GM19372 (cell line): ENCODE measurements around the gene ARHGEF39.

Experiments used
- ATAC-seq: cut with Tn5 transposase; IDR thresholded peaks from one replicate; pipeline ENCODE4 v1.9.1; 2021; ENCODE audit warnings: mild to moderate bottlenecking, low read depth, moderate library complexity; ENCODE audit not compliant: unreplicated experiment

The ARHGEF39 gene

GRCh38 chr9:35679091-35679490 is 14.1 kb upstream of the ARHGEF39 start:
- ATAC-seq = no peak

DNA sequence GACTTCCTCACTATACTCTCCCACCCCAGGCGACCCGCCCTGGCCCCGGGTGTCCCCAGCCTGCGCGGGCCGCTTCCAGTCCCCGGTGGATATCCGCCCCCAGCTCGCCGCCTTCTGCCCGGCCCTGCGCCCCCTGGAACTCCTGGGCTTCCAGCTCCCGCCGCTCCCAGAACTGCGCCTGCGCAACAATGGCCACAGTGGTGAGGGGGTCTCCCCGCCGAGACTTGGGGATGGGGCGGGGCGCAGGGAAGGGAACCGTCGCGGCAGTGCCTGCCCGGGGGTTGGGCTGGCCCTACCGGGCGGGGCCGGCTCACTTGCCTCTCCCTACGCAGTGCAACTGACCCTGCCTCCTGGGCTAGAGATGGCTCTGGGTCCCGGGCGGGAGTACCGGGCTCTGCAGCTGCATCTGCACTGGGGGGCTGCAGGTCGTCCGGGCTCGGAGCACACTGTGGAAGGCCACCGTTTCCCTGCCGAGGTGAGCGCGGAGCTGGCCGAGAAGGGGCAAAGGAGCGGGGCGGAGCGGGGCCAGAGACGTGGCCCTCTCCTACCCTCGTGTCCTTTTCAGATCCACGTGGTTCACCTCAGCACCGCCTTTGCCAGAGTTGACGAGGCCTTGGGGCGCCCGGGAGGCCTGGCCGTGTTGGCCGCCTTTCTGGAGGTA is 10.9 kb upstream of the ARHGEF39 start:
- no peak for ATAC-seq

GRCh38 chr9:35675204-35675603 is 10.2 kb upstream of the ARHGEF39 start:
- no peak for ATAC-seq

DNA sequence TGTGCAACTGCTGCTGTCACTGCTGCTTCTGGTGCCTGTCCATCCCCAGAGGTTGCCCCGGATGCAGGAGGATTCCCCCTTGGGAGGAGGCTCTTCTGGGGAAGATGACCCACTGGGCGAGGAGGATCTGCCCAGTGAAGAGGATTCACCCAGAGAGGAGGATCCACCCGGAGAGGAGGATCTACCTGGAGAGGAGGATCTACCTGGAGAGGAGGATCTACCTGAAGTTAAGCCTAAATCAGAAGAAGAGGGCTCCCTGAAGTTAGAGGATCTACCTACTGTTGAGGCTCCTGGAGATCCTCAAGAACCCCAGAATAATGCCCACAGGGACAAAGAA is 9.0 kb upstream of the ARHGEF39 start:
- no peak for ATAC-seq

- no peak for ATAC-seq
Observed at GRCh38 chr9:35673132-35674024, 8.4 kb upstream of the ARHGEF39 start, which contains the start of gene CA9. TSS of gene CA9 (plus strand) at chr9:35673928. CDS start at chr9:35673960, 32 bp downstream.

DNA sequence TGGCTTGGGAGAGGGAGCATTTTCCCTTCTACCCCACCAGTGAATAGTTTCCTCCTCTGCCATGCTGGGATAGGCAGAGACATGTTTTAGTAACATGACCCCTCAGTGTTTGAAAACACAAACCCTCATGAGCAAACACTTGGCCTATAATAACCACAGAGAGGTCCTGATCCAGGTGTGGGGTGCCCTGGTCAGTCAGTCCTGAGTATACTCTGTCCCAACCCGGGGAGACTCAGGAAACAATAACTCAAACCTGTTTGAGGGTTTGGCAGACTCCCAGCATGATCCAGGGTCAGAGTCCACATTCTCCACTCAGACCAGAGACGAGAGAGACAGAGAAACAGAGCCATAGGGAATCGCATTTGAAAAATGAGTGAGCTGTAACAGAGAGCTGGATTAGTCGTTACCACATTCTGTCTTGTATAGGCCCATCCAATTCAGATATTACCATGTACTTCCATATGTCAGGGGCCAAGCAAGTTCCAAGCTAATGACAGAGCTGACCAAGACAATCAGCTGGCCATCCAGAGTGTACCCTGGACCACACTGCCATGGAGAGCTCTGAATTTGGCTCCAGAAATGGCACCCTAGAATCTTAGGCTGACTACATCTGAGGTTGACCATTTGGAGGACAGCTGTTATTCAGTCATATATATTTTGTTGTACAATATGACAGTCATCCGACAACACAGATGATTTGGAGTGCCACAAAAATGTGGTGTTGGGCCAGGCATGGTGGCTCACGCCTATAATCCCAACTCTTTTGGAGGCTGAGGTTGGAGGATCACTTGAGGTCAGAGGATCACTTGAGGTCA is 4.5 kb upstream of the ARHGEF39 start:
- no peak for ATAC-seq

DNA sequence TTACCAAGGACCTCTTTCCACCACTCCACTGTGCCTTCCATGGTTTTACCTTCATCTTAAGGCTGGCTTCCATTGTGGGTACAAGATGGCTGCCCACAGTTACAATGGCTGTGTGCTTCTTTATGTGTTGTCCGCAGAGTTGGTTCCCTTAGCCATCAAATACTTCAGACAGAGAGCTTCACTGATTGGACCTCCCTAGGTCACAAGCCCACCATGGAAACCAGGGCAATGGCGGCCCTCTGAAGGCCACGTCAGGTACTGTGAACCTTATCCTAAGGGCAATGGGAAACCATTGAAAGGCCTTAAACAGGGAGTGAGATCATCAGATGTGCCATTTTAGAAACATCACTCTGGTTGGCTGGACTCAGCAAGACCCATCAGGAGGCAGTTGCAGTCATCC is 2.9 kb upstream of the ARHGEF39 start:
- no peak for ATAC-seq

DNA sequence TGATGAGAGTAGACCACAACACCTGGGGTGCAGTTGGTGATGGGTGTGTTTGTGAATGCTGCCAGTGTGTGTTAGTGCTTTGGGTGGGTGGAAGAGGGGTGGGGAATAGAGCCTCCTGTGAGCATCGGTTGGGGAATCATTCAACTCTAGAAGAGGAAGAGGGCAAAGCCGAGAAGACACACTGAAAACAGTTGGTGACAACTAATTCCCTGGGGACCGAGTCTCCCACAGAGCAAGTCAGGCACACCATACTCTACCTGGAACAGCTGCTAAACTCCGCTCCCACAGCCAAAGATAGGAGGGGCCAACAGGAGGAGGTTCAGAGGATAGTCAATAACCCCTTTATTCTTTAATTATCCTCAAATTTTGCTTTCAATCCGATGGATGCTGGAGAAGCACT is 1.6 kb upstream of the ARHGEF39 start:
- ATAC-seq = no peak

DNA sequence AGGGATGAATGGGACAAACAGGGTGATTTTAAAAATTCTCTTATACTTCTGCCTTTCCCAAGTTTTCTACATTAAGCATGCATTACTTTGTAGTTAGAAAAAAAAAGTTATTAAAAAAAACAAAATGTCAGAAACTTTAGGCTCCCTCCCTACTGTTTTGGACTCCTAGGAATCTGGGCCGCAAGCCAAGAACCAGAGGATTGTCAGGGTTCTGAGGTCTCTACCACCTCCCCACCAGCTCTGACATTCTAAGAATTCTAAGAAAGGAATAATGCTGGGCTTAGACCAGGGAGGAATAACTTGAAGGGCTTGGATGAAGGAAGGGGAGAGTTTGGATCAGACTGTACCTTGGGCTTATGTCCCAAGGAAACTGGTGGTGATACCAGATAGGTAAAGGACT is 1.1 kb upstream of the ARHGEF39 start:
- no peak for ATAC-seq

- no peak for ATAC-seq
Observed at GRCh38 chr9:35665471-35665818, 450 bp upstream of the ARHGEF39 start.

GRCh38 chr9:35662437-35662836 is 2.6 kb downstream of the ARHGEF39 start:
- no peak for ATAC-seq

GRCh38 chr9:35661756-35662350 is 3.1 kb downstream of the ARHGEF39 start:
- ATAC-seq = no peak

- ATAC-seq = no peak
Observed at GRCh38 chr9:35660966-35661415, 4.0 kb downstream of the ARHGEF39 start.

DNA sequence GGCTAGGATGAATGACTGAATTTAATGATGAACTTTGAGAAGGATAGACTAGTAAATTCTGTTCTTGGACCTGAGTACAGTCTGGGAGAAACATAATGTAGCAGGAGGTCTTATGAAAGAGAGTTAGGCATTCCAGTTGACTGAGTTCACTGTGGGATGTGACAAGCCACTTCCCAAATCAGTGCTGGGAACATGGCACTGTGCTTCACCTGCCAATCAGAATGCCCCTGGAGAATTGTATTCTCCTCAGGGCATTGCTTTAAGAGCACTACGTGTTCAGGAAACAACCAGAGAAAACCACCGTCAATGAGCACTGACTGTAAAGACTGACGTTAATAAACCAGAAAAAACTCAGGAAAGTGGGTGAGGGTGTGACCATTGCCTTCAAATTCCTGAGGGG is 5.7 kb downstream of the ARHGEF39 start:
- ATAC-seq = no peak

DNA sequence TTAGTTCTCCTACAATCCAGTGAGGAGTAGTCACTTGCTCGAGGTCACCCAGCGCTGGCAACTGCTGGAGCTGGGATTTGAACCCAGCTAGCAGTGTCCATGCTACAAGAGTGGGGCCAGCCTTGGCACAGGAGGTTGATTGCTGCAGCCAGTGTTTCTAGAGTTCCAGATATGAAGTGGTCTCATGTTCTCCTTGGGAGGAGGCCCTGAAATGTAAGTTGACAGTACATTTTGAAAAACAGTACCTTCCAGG is 6.1 kb downstream of the ARHGEF39 start:
- ATAC-seq = no peak

DNA sequence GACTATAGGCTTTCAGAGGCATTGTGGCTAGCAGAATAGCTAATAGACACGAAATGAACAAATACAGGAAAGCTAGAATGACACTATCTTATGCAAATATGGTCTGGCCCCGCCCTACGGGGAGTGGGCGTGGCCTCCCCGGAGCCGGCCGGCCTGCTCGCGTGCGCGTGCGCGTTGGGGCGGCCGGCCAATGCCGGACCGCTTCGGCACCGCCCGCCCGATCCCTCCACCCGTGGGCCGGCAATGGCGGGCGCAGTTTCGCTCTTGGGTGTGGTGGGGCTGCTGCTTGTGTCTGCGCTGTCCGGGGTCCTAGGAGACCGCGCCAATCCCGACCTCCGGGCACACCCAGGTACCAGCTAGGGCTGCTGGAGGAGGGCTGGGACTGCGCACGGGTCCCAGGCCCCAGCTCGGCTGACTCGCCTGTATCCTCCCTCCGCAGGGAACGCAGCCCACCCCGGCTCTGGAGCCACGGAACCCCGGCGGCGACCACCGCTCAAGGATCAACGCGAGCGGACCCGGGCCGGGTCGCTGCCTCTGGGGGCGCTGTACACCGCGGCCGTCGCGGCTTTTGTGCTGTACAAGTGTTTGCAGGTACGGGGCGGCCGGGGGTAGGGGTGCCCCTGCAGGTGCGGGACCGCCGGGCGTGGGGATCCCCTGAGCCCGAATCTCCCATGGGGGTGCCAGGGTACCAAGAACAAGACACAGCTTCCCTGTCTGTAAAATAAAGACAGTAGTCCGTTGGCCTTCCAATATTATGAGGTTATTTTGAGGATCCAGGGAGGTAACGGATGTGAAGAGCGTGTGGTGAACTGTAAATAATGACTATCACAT is 6.6 kb downstream of the ARHGEF39 start, which contains the start of gene CCDC107:
Gene CCDC107, plus strand, starts transcription at position 156 of the 831 bp plus-strand sequence. Its CDS starts 88 bp downstream, at position 244.
- peak; percentile 66 for ATAC-seq

DNA sequence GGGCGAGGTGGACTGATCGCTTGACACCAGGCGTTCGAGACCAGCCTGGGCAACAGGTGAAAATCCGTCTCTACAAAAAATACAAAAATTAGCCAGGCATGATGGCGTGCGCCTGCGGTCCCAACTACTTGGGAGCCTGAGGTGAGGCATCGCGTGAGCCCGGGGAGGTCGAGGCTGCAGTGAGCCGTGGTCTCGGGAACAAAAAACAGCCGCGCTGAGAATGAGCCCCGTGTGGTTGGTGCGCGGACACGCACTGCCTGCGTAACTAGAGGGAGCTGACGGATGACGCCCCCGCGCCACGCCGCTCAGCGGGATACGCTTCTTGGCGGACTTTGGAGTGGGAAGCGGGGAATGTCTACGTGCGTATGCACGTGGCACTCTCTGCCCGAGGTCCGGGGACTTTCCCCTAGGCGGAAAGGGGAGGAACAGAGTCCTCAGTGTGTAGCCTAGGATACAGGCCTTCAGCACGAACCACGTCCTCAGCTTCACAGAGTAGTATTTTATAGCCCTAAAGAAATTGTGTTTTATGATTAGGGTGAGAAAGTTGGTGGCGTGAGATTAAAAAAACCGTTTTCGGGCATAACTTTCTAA is 7.4 kb downstream of the ARHGEF39 start, which contains the start of gene RMRP:
Gene RMRP, minus strand, starts transcription at position 474 of the 591 bp plus-strand sequence.
- peak; percentile 86 for ATAC-seq

- no peak for ATAC-seq
Observed at GRCh38 chr9:35656831-35657545, 8.0 kb downstream of the ARHGEF39 start.

GRCh38 chr9:35656348-35656747 is 8.6 kb downstream of the ARHGEF39 start:
- no peak for ATAC-seq
